Measurements from ENCODE around the gene LRRTM2.

The LRRTM2 gene

GRCh38 chr5:138874771-138875551 is at the start of gene LRRTM2:
Gene LRRTM2, minus strand, starts transcription at chr5:138875335. Its CDS starts 424 bp downstream, at chr5:138874911.
- no peak for FAIRE-seq

GRCh38 chr5:138922494-138922893 is 47.4 kb upstream of the LRRTM2 start:
- FAIRE-seq, result no peak

GRCh38 chr5:138921362-138921761 is 46.2 kb upstream of the LRRTM2 start:
- FAIRE-seq, result peak; percentile 60

DNA sequence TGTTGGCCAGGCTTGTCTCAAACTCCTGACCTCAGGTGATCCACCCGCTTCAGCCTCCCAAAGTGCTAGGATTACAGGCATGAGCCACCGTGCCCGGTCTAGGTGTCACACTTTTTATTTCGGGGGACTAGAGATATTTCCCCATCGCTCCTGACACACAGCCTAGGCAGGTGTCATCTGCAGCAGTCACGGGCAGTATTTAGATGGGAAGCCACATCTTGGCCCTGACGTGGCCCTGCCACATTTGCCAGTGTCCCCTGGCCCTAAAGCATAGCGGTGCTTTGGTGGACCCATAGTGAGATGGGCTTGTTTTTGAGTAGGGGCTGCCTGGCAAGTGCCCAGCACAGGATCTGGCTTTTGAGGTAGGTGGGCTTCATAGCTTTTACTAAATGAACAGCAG is 45.0 kb upstream of the LRRTM2 start:
- FAIRE-seq, result no peak

DNA sequence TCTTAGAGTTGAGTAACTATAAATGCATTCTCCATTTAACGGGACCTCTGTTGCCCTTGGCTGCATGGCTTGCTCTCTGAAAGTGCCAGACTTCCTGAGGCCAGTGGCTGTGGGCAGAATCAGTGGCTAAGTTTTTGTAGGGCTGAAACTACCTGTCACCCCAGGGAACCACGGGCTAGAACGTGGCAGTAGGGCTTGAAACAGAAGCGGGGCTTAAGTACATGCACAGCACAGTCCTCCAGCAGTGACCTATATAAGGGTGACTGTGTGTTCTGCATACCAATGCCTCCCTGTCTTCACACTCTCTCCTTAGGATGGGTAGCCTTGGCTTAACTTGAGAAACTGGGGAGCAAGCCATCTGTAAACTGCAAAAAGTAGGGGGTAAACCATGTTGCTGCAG is 43.6 kb upstream of the LRRTM2 start:
- no peak for FAIRE-seq

DNA sequence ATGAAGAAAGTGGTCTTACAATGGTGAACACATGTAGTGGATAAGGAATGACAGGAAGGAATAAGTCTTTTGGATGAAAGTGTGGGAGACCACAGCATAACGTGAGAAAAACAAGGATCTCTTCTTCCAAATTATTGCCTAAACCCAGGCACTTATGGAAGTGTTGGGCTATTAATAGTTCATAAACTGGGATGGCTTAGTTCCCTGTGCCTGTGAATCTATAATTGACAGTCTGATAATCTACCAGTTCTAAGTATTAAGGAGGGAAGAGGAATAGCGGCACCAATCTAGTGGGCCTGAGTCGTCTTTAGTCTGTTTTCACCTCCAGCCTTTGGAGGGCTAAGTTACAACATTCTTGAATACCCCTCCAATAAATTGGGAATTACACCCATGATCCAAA is 39.2 kb upstream of the LRRTM2 start:
- no peak for FAIRE-seq

- FAIRE-seq, result no peak
Measured at GRCh38 chr5:138913773-138914172, 38.6 kb upstream of the LRRTM2 start.

- no peak for FAIRE-seq
Measured at GRCh38 chr5:138912093-138912492, 37.0 kb upstream of the LRRTM2 start.

DNA sequence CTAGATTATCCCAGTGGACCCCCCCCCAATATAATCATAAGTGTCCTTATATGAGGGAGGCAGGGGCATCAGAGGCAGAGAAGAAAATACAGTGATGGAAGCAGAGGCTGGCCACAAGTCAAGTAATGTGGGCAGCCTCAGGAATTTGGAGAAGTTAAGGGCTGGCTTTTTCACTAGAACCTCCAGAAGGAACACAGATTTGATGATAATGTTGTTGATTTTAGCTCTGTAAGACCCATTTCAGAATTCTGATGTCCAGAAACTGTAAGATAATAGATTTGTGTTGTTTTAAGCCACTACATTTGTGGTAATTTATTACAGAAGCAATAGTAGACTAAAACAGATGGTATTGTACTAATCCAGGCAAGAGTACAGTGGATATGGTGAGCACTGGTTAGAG is 36.3 kb upstream of the LRRTM2 start:
- no peak for FAIRE-seq

- no peak for FAIRE-seq
Measured at GRCh38 chr5:138910546-138911185, 35.5 kb upstream of the LRRTM2 start.

- FAIRE-seq, result no peak
Measured at GRCh38 chr5:138909734-138910133, 34.6 kb upstream of the LRRTM2 start.

DNA sequence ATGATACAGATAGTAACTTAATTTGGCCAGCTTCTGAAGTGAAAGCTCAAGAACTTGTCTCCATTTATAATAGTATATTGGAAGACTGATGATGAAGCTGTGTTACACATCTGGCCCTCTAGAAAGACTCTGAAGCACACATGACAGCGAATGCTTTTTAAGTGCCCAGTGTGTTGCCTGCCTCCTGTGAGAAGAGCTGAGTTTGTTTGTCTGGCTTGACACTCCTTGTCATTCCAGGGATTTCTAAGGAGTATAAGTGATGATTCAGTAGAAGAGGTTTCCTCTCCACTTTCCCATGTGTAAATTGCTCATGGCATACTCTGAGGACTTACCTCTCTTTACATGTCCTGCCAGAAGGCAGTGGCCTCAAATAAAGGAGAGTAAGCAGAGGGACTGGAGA is 30.4 kb upstream of the LRRTM2 start:
- no peak for FAIRE-seq

- FAIRE-seq, result no peak
Measured at GRCh38 chr5:138903130-138903775, 28.1 kb upstream of the LRRTM2 start.

GRCh38 chr5:138901716-138902115 is 26.6 kb upstream of the LRRTM2 start:
- FAIRE-seq, result no peak

DNA sequence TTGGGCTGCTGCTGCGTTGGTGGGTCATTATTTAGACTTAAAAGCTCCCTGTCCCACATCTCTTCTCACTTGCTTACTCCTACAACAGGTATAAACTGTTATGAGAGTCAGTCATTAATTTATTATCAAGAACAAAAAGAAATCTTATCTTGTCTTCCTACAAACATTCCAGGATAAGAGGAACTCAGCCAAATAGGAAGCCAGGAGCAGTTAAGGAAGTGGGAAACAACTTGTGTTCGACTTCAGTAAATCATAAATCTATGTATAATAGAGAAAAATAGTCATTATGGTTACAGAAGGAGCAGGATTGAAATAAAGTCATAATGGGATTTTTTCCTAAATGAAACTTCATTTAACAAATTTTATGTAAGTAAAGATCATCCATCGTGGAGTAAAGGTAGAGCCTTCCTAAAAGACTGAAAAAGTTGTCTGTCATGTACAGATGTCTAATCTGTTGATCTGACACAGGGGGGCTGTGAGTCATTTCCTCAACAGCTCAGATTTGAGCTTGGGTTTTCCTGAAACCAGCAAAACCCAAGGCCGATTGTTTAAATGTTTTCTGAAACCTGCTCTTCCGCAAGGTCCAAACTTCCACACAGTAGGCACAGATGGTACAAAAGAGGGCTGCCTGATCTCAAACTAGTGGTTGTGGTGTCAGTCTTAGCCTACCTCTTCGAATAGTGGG is 25.3 kb upstream of the LRRTM2 start:
- no peak for FAIRE-seq

GRCh38 chr5:138898742-138899141 is 23.6 kb upstream of the LRRTM2 start:
- FAIRE-seq, result no peak

GRCh38 chr5:138898299-138898698 is 23.2 kb upstream of the LRRTM2 start:
- FAIRE-seq, result no peak

DNA sequence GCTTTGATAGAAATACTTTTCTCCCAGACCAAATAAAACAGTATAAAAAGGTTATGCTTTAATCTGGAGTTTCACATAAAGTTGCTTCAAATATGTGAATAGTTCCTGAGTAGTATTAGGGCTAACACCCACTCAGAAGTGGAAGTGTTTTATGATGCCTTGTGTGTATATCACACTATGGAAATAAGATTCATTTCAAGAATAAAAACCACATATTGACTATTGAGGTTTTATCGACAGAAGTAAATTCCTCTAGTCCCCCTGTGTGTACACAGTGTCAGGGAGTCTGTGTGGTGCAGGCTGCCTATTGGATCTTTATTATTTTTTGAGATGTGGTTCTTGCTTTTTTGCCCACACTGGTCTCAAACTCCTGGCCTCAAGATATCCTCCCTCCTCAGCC is 20.8 kb upstream of the LRRTM2 start:
- FAIRE-seq, result no peak

DNA sequence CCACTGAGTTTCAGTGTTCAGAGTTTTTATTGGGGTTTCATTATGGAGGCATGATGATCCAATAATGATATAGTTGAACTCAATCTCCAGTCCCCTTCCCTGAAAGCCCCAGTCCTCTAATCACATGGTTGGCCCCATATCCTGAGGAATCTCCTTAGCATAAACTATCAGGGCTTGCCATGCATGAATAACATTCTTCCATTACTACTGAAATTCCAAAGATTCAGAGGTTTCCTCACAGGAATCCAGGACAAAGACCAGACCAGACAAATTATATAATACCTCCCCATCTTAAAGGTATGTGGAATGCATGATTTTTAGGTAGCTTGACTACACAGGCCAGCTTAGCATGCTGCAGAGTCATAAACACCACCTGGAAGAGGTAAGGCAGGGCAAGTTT is 15.5 kb upstream of the LRRTM2 start:
- FAIRE-seq, result no peak

DNA sequence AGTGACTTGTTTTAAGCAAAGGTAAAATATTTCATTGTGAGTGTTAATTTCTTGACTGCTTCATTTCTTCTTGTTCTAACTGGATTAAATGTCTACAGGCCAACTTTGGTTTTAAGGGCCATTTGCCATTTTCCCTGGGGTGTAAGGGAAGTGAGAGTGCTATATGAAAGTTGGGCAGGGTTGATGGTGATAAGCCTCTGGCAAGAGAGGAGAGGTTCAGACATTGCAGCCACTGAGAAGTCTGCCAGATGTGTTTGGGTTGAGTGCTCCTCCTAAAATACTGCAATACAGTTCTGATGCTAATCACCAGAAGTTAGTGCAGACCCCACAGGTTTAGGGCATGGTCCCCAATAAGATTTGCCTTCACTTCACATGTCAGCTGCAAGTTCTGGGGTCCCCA is 14.9 kb upstream of the LRRTM2 start:
- FAIRE-seq, result no peak

GRCh38 chr5:138884554-138884953 is 9.4 kb upstream of the LRRTM2 start:
- no peak for FAIRE-seq

GRCh38 chr5:138884094-138884493 is 9.0 kb upstream of the LRRTM2 start:
- FAIRE-seq, result no peak

GRCh38 chr5:138883211-138883610 is 8.1 kb upstream of the LRRTM2 start:
- peak; percentile 49 for FAIRE-seq

Data from islet of Langerhans (tissue), 1 donor.